Natural killer cell (primary cell): ENCODE measurements around the gene TRIM2. TPM values are rescaled to one million over a fixed set of nuclear protein-coding genes. Genes with fewer than 3 reads are reported as not detected.

Experiments used
- ATAC-seq, 3 donors: fragments of 150-1000 bp in 2 of 3; fragments of 200-7000 bp in 1 of 3; cut with Tn5 transposase; 1 replicate in 1 of 3; 2 replicates in 2 of 3; pipeline ENCODE4 v1.10.0; 2021; ENCODE audit warnings: mild to moderate bottlenecking in 2 of 3, moderate library complexity in 2 of 3
- DNase-seq, 2 donors: peaks; one replicate each; pipeline versions ENCODE4 v3.0.0 to v3.0.0-alpha.2; 2013 to 2021; ENCODE audit warnings: mixed read lengths in 1 of 2
- H3K27ac ChIP-seq: one replicate; pipeline ENCODE4 v1.5.1; 2013; ENCODE audit warnings: mild to moderate bottlenecking, low read length
- H3K27me3 ChIP-seq: one replicate; pipeline ENCODE4 v1.6.1; 2013; ENCODE audit warnings: low read length; ENCODE audit not compliant: control insufficient read depth, insufficient read depth
- H3K36me3 ChIP-seq: one replicate; pipeline ENCODE4 v1.6.1; 2013; ENCODE audit warnings: low read length; ENCODE audit not compliant: control insufficient read depth, insufficient read depth
- H3K4me1 ChIP-seq: one replicate; pipeline ENCODE4 v1.6.1; 2013; ENCODE audit warnings: low read length; ENCODE audit not compliant: control insufficient read depth, insufficient read depth
- H3K4me3 ChIP-seq: one replicate; pipeline ENCODE4 v1.5.1; 2013; ENCODE audit warnings: low read length
- H3K9me3 ChIP-seq: one replicate; pipeline ENCODE4 v1.6.1; 2013; ENCODE audit warnings: low read length; ENCODE audit not compliant: control insufficient read depth, insufficient read depth
- H3K27ac Mint-ChIP-seq, 2 donors: one replicate each; pipeline ENCODE4 v1.8.0; 2022; ENCODE audit warnings: mild to moderate bottlenecking in 2 of 2, mixed read lengths in 2 of 2, moderate library complexity in 1 of 2
- H3K27me3 Mint-ChIP-seq, 2 donors: one replicate each; pipeline ENCODE4 v1.8.0; 2022; ENCODE audit warnings: low read depth in 2 of 2, mixed read lengths in 2 of 2
- H3K36me3 Mint-ChIP-seq: one replicate; pipeline ENCODE4 v1.8.0; 2022; ENCODE audit warnings: mixed read lengths
- H3K4me1 Mint-ChIP-seq, 2 donors: one replicate each; pipeline ENCODE4 v1.8.0; 2022; ENCODE audit warnings: mixed read lengths in 2 of 2
- H3K4me3 Mint-ChIP-seq: one replicate; pipeline ENCODE4 v1.8.0; 2022; ENCODE audit warnings: mild to moderate bottlenecking, moderate library complexity, mixed read lengths
- H3K9me3 Mint-ChIP-seq, 2 donors: one replicate each; pipeline ENCODE4 v1.8.0; 2022; ENCODE audit warnings: mixed read lengths in 2 of 2
- CTCF ChIP-seq: fragments of 200-600 bp; IDR thresholded peaks from one replicate; pipeline ENCODE4 v1.8.0; 2022; ENCODE audit warnings: antibody characterized with exemption
- WGBS: methylation state at CpG from one replicate; pipeline ENCODE4 v1.1.7; 2013; ENCODE audit warnings: missing lambda C conversion rate; ENCODE audit not compliant: insufficient coverage; 5-methylcytosine and 5-hydroxymethylcytosine counted together
- intact Hi-C: fragments of 100-400 bp; cut with micrococcal nuclease; formaldehyde crosslinking; loops from one replicate; pipeline ENCODE4 v1.14.2; 2022
- total RNA-seq, 4 donors: library from RNA; stranded (reverse); fragments of 120-200 nt in 1 of 4; gene quantifications; one replicate each; pipeline versions ENCODE4 v1.2.3 to v1.2.4, GENCODE V29; 2013 to 2022

The TRIM2 gene
- total RNA-seq, 3 donors from 2014 or later (not counting 1 experiment from before 2014, with no cell fraction given): 0.11 TPM; not detected in 2

DNA sequence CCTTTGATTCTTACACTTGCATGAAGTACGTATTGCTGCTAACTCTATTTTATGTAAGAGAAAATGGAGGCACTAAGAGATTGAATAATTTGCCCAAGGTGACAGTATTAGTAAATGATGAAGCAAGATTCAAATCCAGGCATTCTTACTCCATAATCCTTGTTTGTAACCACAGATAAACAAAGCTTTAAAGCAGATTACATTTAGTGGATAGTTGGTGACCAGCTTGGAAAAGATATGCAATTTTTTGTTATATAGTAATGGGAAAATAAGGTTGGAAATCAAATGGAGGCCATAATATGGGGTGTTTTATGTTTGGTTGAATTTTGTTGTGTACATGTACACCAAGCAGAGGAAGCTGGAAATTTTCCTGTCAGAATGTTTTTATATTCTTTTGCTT lies 171.1 kb downstream of the TRIM2 start:
- ATAC-seq (no peak), DNase-seq (no peak)
- H3K9me3 Mint-ChIP-seq: peaks cover 0 to 6% of the 10 kb centered on the region in 2 donors
- TF ChIP-seq CTCF: no peak
- no peak overlapping the region for H3K4me3 Mint-ChIP-seq
- H3K27me3 Mint-ChIP-seq: no peaks in the 10 kb centered on the region
- intact Hi-C loops: no loop called here
- H3K27ac Mint-ChIP-seq: no peak overlapping the region
- Histone ChIP-seq H3K27me3 (no peaks in the 10 kb centered on the region), H3K27ac (no peak overlapping the region), H3K9me3 (no peaks in the 10 kb centered on the region), H3K4me1 (no peaks in the 10 kb centered on the region), H3K36me3 (no peaks in the 10 kb centered on the region), H3K4me3 (no peak overlapping the region)
- WGBS: no CpG with 5 or more reads among the region's 1 CpG
- H3K4me1 Mint-ChIP-seq: peaks cover 0 to 4% of the 10 kb centered on the region in 2 donors
- peaks cover 9% of the 10 kb centered on the region for H3K36me3 Mint-ChIP-seq

GRCh38 chr4:153383131-153383530 lies 178.9 kb downstream of the TRIM2 start:
- no peak overlapping the region for H3K27ac ChIP-seq
- Mint-ChIP-seq H3K4me1 (peaks cover 0 to 4% of the 10 kb centered on the region in 2 donors), H3K36me3 (no peaks in the 10 kb centered on the region), H3K27ac (no peak overlapping the region), H3K27me3 (no peaks in the 10 kb centered on the region), H3K4me3 (no peak overlapping the region), H3K9me3 (no peaks in the 10 kb centered on the region)
- TF ChIP-seq CTCF: no peak
- H3K4me3 ChIP-seq: no peak overlapping the region
- intact Hi-C loops: no loop called here
- no peak for DNase-seq
- H3K36me3 ChIP-seq: no peaks in the 10 kb centered on the region
- no peak for ATAC-seq
- no peaks in the 10 kb centered on the region for H3K27me3 ChIP-seq
- no peaks in the 10 kb centered on the region for H3K9me3 ChIP-seq
- WGBS: 99% methylated on average over 3 of the region's 4 CpGs
- no peaks in the 10 kb centered on the region for H3K4me1 ChIP-seq

- intact Hi-C loops: no loop called here
- TF ChIP-seq CTCF: no peak
Observed at GRCh38 chr4:153384160-153384559, 179.9 kb downstream of the TRIM2 start.

GRCh38 chr4:153385784-153386183 lies 181.5 kb downstream of the TRIM2 start:
- ATAC-seq: no peak
- H3K27ac Mint-ChIP-seq: no peak overlapping the region

More at GRCh38 chr4:153384160-153384559, 179.9 kb downstream of the TRIM2 start:
- WGBS: no CpG with 5 or more reads among the region's 1 CpG
- H3K4me3 Mint-ChIP-seq: no peak overlapping the region
- H3K36me3 Mint-ChIP-seq: no peaks in the 10 kb centered on the region
- Histone ChIP-seq H3K9me3 (no peaks in the 10 kb centered on the region), H3K36me3 (no peaks in the 10 kb centered on the region), H3K27me3 (no peaks in the 10 kb centered on the region), H3K4me1 (no peaks in the 10 kb centered on the region), H3K4me3 (no peak overlapping the region), H3K27ac (no peak overlapping the region)
- H3K27me3 Mint-ChIP-seq: no peaks in the 10 kb centered on the region
- DNase-seq (no peak), ATAC-seq (no peak)
- no peak overlapping the region for H3K27ac Mint-ChIP-seq
- no peaks in the 10 kb centered on the region for H3K4me1 Mint-ChIP-seq
- no peaks in the 10 kb centered on the region for H3K9me3 Mint-ChIP-seq

More at GRCh38 chr4:153385784-153386183, 181.5 kb downstream of the TRIM2 start:
- Histone ChIP-seq H3K4me1 (no peaks in the 10 kb centered on the region), H3K4me3 (no peak overlapping the region), H3K27me3 (no peaks in the 10 kb centered on the region), H3K27ac (no peak overlapping the region), H3K36me3 (no peaks in the 10 kb centered on the region), H3K9me3 (no peaks in the 10 kb centered on the region)
- H3K4me3 Mint-ChIP-seq: no peak overlapping the region
- H3K27me3 Mint-ChIP-seq: no peaks in the 10 kb centered on the region
- no peak for DNase-seq
- 94% methylated on average over 2 of the region's 2 CpGs for WGBS
- TF ChIP-seq CTCF: no peak
- no peaks in the 10 kb centered on the region for H3K36me3 Mint-ChIP-seq
- intact Hi-C loops: no loop called here
- H3K4me1 Mint-ChIP-seq: no peaks in the 10 kb centered on the region
- no peaks in the 10 kb centered on the region for H3K9me3 Mint-ChIP-seq
